ENCODE results near the gene PNLIPRP3. TPM values are rescaled to one million over a fixed set of nuclear protein-coding genes. Genes with fewer than 3 reads are reported as not detected.
A peak's percentile ranks its signal among the peaks of the same experiment; 100 is the strongest.

Gene PNLIPRP3
- total RNA-seq, 2 experiments from 2014 or later = not detected

DNA sequence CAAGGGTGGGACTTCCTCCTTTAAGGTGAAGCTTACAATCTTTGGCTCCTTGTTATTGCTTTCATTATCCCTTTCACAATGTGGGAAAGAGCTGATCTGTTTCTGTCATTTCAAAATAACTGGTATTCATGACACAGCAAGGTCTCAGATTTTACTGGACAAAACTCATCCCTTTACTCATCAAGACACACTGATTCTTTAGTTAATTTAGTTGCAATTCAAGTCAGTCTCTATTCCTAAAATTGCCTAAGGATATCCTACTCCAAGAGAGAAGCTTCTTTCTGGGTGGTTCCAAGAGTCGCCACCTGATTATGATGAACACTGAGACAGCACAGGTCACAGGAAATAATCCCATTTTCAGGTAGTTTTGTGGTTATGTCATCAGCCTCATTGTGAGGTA, 5.8 kb upstream of the PNLIPRP3 start:
- Mint-ChIP-seq H3K9me3 (no peaks in the 10 kb centered on the region), H3K4me3 (no peak overlapping the region), H3K27ac (no peak overlapping the region), H3K36me3 (ENCODE audit: low read depth) (no peaks in the 10 kb centered on the region), H3K27me3 (peaks cover 6% of the 10 kb centered on the region), H3K4me1 (no peaks in the 10 kb centered on the region)
- no peak for DNase-seq
- ChIA-PET CTCF (no interaction called here), POLR2A (no interaction called here)

DNA sequence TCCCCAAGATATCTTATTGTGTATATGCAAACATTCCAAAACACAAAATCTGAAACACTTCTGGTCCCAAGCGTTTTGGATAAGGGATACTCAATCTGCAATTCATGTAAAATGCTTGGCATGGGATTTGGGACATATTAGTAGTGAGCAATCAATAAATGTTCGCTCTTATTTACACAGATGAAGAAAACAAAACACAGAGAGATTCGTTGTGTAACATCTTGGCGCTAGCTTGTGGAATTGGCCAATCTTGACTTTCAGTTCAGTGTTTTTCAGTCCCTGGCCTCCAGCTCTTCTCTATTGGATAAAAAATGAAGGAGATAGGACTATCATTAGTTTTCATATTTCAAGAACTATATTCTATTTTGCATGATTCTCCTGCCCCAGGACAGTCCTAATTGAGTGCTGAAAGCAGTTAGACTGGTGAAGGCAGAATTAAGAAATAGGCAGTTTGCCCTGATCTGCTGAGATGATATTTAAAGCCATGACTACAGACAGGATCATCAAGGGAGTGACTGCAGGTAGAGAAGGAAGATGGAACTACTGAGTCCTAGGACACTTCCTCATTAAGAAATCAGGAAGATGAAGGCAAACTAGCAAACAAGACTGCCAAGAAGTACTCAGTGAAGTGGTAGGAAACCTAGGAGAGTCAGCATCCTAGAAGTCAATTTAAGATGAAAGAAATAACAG, 1.8 kb downstream of the PNLIPRP3 start:
- Mint-ChIP-seq H3K27ac (no peak overlapping the region), H3K4me3 (no peak overlapping the region)
- POLR2A ChIA-PET = no interaction called here

DNA sequence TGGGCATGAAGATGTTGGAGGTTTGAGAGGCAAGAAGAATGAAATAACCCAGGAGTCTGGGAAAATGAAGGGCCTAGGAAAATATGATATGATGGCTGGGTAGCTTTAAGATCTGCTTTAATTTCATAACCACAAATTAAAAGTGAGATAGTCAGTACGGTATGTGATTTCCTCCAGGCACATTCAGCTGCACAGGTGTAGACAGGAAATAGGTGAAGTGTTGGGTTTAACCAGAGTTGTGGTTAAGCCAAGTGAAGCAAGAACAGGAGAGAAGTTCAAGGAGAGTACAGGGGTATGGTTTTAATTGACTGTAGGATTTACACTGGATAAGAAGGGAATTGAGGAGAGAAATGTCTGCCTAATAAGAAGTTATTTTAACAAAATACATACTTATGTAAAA, 2.6 kb downstream of the PNLIPRP3 start:
- no peak overlapping the region for H3K27ac Mint-ChIP-seq
- DNase-seq = no peak
- POLR2A ChIA-PET = no interaction called here
- no peaks in the 10 kb centered on the region for H3K36me3 Mint-ChIP-seq (ENCODE audit: low read depth)
- CTCF ChIA-PET = no interaction called here
- H3K27me3 Mint-ChIP-seq = peaks cover 2% of the 10 kb centered on the region
- no peaks in the 10 kb centered on the region for H3K4me1 Mint-ChIP-seq
- H3K4me3 Mint-ChIP-seq = no peak overlapping the region
- H3K9me3 Mint-ChIP-seq = no peaks in the 10 kb centered on the region

More for the DNA sequence above, 1.8 kb downstream of the PNLIPRP3 start:
- CTCF ChIA-PET = no interaction called here
- no peaks in the 10 kb centered on the region for H3K36me3 Mint-ChIP-seq (ENCODE audit: low read depth)
- no peak for DNase-seq
- H3K9me3 Mint-ChIP-seq = no peaks in the 10 kb centered on the region
- H3K4me1 Mint-ChIP-seq = no peaks in the 10 kb centered on the region
- H3K27me3 Mint-ChIP-seq = peaks cover 2% of the 10 kb centered on the region

DNA sequence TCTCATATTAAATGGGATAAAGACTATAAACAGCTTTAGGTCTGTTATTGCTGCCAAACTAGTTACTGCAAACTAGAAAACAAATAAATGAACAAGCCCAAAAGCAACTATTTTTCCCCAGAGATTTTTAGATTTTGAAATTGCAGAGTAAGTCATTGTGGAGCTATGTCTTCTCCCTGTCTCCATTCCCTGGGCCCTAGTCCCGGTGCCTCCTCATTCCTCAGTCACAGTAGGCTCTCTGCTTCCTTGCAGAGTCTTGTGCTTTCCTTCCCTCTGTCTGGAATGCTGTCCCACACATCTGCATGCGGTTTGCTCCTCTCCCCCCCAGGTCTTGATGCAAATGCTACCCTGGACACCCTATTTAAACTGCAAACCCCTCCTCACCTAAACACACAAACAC, 4.0 kb downstream of the PNLIPRP3 start:
- no peak overlapping the region for H3K4me3 Mint-ChIP-seq
- no peak overlapping the region for H3K27ac Mint-ChIP-seq
- H3K4me1 Mint-ChIP-seq = no peaks in the 10 kb centered on the region
- no peaks in the 10 kb centered on the region for H3K27me3 Mint-ChIP-seq
- DNase-seq = no peak
- ChIA-PET POLR2A (no interaction called here), CTCF (no interaction called here)
- H3K9me3 Mint-ChIP-seq = no peaks in the 10 kb centered on the region
- H3K36me3 Mint-ChIP-seq (ENCODE audit: low read depth) = no peaks in the 10 kb centered on the region

DNA sequence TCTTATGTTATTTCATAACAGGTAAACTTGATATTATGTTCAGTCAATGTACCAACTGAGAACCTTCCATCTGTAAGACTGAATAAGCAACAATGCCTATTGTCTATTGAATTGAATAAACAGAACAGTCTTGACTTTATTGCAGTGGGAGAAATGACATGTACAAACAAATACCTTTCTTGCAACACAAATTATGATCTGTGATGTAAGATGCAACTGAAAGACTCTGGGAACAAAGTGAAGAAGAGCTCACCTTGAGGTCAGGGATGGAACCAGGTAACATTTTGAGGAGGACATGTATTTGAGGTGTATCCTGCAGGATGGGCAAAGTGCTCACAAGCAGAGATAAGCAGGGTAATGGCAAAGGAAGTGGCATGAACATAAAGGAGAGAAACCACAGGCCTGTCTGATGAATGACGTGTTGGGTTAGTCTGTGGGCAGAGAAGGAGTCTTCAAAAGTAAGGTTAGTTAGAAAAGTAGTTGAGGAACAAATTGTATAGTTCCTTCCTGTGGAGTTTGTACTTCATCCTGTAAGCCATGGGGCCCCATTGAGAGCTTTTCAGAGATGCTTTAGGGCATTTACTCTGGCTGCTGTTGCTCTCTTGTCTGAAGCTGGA, 9.5 kb downstream of the PNLIPRP3 start:
- H3K9me3 Mint-ChIP-seq = no peaks in the 10 kb centered on the region
- no peak overlapping the region for H3K27ac Mint-ChIP-seq
- peaks cover 11% of the 10 kb centered on the region for H3K4me1 Mint-ChIP-seq
- H3K4me3 Mint-ChIP-seq = no peak overlapping the region
- no peak for DNase-seq
- no peaks in the 10 kb centered on the region for H3K36me3 Mint-ChIP-seq (ENCODE audit: low read depth)
- POLR2A ChIA-PET = no interaction called here
- H3K27me3 Mint-ChIP-seq = no peaks in the 10 kb centered on the region
- CTCF ChIA-PET = no interaction called here

DNA sequence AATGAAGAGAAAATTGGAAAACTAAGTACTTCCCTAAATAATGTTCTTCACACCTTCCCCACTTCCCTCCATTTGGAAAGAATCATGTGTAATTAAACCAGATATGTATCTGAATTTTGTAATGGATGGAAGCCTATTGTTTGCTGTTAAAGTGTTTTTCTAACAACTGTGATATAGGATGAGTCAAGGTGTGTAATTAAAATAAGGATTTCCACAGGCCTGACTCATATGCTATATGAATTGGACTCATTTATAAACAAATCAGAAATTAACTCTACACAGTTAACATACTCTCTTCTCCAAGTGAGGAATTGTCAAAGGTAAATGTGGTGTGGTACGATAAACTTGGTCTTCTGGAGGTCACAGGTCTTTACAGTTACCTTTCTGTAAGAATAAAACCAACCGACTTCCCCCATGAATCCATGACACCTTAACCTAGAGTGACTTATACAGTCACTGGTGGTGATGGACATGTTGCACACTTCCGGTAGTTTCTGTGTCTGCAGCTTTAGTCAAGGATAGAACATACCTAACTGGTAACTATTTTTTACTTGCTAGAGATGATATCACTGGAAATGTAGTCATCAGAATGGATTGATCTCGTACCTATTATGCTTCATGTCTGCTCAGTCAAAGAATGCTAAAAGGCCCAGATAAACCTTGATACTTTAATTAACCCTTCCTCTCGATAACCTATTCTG, 12.8 kb downstream of the PNLIPRP3 start:
- POLR2A ChIA-PET = no interaction called here
- CTCF ChIA-PET = no interaction called here
- H3K36me3 Mint-ChIP-seq (ENCODE audit: low read depth) = no peaks in the 10 kb centered on the region
- no peaks in the 10 kb centered on the region for H3K9me3 Mint-ChIP-seq
- no peak for DNase-seq
- no peak overlapping the region for H3K27ac Mint-ChIP-seq
- peaks cover 11% of the 10 kb centered on the region for H3K4me1 Mint-ChIP-seq
- no peak overlapping the region for H3K4me3 Mint-ChIP-seq
- H3K27me3 Mint-ChIP-seq = no peaks in the 10 kb centered on the region

DNA sequence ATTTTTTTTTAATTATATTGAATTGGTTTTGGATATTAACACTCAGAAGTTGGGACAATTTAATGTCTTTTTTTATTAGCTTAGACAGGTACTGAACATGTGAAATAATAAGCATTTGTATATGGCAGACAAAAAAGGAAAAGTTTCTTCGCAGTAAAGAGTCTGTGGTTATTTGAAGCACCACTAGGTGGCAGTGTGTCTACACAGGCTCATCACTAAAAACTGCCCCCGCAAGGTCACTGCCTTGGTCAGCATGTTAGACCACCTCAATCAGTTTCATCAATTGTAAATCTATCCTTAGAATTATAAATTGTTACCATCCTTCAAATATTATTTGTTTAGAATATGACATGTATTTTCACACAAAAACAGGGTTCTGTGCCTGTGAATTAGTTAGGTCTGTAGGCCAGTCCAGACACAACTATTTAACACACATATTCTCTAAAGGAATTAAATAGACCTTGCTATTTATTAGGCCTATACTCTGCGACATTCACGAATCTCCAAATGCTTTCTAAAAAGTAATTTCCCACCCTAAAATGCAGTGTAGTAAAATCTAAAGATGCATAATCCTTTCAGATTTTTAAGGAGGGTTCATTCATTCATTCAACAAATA, 17.0 kb downstream of the PNLIPRP3 start:
- ChIA-PET POLR2A (no interaction called here), CTCF (no interaction called here)
- no peaks in the 10 kb centered on the region for H3K27me3 Mint-ChIP-seq
- no peaks in the 10 kb centered on the region for H3K4me1 Mint-ChIP-seq
- DNase-seq = peak; percentile 23
- no peak overlapping the region for H3K27ac Mint-ChIP-seq
- no peak overlapping the region for H3K4me3 Mint-ChIP-seq
- no peaks in the 10 kb centered on the region for H3K9me3 Mint-ChIP-seq
- no peaks in the 10 kb centered on the region for H3K36me3 Mint-ChIP-seq (ENCODE audit: low read depth)

DNA sequence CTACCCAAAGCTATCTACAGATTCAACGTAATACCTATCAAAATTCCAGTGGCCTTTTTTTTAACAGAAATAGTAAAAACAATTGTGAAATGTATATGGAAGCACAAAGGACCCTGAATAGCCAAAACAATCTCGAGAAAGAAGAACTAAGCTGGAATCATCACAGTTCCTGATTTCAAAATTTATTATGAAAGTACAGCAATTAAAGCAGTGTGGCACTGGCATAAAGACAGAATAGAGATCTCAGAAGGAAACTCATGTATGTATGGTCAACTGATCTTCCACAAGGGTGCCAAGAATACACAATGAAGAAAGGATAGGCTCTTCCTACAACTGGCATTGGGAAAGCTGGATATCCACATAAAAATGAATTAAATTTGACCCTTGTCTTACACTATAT, 23.2 kb downstream of the PNLIPRP3 start:
- Mint-ChIP-seq H3K27ac (no peak overlapping the region), H3K4me3 (no peak overlapping the region)
- POLR2A ChIA-PET = no interaction called here

DNA sequence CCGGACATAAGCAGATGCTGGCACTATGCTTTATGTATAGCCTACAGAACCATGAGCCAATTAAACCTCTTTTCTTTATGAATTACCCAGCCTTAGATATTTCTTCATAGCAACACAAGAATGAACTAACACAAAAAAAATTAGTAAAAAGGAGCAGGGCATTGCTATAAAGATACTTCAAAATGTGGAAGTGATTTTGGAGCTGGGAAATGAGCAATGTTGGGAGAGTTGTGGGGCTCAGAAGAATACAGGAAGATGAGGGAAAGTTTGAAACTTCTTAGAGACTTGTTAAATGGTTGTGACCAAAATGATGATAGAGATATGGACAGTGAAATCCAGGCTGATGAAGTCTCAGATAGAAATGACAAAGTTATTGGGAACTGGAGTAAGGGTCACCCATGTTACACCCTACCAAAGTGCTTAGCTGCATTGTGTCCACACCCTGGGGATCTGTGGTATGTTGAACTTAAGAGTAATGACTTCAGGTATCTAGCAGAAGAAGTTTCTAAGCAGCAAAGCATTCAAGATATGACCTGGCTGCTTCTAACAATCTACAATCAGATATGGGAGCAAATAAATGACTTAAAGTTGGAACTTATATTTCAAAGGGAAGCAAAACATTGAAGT, 24.2 kb downstream of the PNLIPRP3 start:
- POLR2A ChIA-PET = no interaction called here
- H3K9me3 Mint-ChIP-seq = no peaks in the 10 kb centered on the region
- H3K4me1 Mint-ChIP-seq = no peaks in the 10 kb centered on the region
- no peak for DNase-seq
- H3K27ac Mint-ChIP-seq = no peak overlapping the region
- CTCF ChIA-PET = no interaction called here
- H3K4me3 Mint-ChIP-seq = no peak overlapping the region
- H3K36me3 Mint-ChIP-seq (ENCODE audit: low read depth) = no peaks in the 10 kb centered on the region
- H3K27me3 Mint-ChIP-seq = no peaks in the 10 kb centered on the region

More for the DNA sequence above, 23.2 kb downstream of the PNLIPRP3 start:
- H3K27me3 Mint-ChIP-seq = no peaks in the 10 kb centered on the region
- no peak for DNase-seq
- H3K36me3 Mint-ChIP-seq (ENCODE audit: low read depth) = no peaks in the 10 kb centered on the region
- no peaks in the 10 kb centered on the region for H3K9me3 Mint-ChIP-seq
- H3K4me1 Mint-ChIP-seq = no peaks in the 10 kb centered on the region
- CTCF ChIA-PET = no interaction called here

DNA sequence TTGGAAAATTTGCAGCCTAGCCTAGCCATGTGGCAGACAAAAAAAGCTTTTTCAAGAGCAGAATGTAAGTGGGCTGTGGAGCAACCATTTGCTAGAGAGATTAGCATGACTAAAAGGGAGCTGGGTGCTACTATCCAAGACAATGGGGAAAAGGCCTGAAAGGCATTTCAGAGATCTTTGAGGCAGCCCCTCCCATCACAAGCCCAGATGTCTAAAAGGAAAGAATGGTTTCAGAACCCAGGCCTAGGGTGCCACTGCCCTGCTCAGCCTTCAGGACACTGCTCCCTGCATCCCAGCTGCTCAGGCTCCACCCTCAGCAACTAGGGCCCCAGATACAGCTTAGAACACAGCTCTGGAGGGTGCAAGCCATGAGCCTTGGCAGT, 24.7 kb downstream of the PNLIPRP3 start:
- Mint-ChIP-seq H3K4me1 (no peaks in the 10 kb centered on the region), H3K27ac (no peak overlapping the region), H3K9me3 (no peaks in the 10 kb centered on the region), H3K27me3 (no peaks in the 10 kb centered on the region), H3K36me3 (ENCODE audit: low read depth) (no peaks in the 10 kb centered on the region), H3K4me3 (no peak overlapping the region)
- no peak for DNase-seq
- ChIA-PET POLR2A (no interaction called here), CTCF (no interaction called here)

DNA sequence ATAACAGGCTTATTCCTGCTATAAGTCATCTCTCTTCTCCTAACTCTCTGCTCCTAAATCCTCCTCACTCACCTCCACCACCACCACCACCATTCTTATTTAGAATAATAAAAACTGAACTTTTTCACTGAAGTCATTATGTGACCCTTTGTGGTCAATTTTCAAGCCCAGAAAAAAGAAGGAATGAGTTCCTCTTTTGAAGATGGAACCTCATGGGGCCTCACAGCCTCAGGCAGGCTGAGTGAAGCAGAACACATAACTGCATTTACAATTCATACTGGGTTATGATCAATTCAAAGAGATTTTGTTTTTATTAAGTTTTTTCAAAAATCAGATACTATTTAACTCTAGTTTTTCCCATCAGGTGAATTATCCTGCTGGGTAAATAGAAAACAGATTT, 29.8 kb downstream of the PNLIPRP3 start:
- H3K27me3 Mint-ChIP-seq = peaks cover 2% of the 10 kb centered on the region
- H3K36me3 Mint-ChIP-seq (ENCODE audit: low read depth) = no peaks in the 10 kb centered on the region
- no peak overlapping the region for H3K4me3 Mint-ChIP-seq
- ChIA-PET CTCF (no interaction called here), POLR2A (no interaction called here)
- H3K4me1 Mint-ChIP-seq = no peaks in the 10 kb centered on the region
- H3K9me3 Mint-ChIP-seq = no peaks in the 10 kb centered on the region
- no peak for DNase-seq
- H3K27ac Mint-ChIP-seq = no peak overlapping the region

DNA sequence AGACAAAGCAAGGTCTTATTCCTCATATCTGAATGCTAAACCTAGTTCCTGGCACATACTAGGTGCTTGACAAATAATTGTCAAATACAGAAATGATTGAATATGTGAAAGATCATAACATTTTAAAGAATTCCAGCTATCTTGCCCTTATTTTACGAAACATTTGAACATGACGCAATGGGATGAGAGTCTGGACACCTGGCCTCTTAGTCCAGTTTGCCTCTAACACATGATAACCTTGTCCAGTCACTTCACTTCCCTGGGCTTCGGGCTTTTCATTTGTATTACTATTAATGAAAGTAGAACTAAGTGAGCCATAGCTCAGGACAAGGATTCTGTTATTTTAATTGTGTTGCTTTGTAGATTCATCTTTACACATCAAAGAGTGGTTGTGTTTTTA, 32.6 kb downstream of the PNLIPRP3 start:
- Mint-ChIP-seq H3K9me3 (no peaks in the 10 kb centered on the region), H3K27me3 (peaks cover 2% of the 10 kb centered on the region), H3K4me3 (no peak overlapping the region), H3K4me1 (no peaks in the 10 kb centered on the region), H3K27ac (no peak overlapping the region), H3K36me3 (ENCODE audit: low read depth) (no peaks in the 10 kb centered on the region)
- CTCF ChIA-PET = no interaction called here
- no peak for DNase-seq
- POLR2A ChIA-PET = no interaction called here

DNA sequence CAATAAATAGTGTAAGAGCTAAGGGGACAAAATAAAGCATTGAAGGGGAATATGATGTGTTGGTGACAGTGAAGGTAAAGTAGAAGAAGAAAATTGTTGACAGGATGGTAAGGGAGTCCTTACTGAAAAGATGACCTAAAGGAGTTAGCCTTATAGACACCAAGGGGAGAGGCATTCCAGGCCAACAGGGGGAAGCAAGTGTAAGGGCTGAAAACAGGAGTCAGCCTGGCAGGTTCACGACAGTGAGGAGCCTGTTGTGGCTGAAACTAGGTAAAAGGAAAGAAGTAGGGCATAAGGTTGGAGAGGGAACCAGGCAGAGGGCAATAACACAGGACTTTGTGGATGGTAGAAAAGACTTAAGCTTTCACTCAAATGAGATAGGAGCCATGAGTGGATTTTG, 34.0 kb downstream of the PNLIPRP3 start:
- H3K9me3 Mint-ChIP-seq = no peaks in the 10 kb centered on the region
- POLR2A ChIA-PET = no interaction called here
- no peaks in the 10 kb centered on the region for H3K36me3 Mint-ChIP-seq (ENCODE audit: low read depth)
- H3K27ac Mint-ChIP-seq = no peak overlapping the region
- no peak for DNase-seq
- no peak overlapping the region for H3K4me3 Mint-ChIP-seq
- H3K27me3 Mint-ChIP-seq = peaks cover 2% of the 10 kb centered on the region
- no peaks in the 10 kb centered on the region for H3K4me1 Mint-ChIP-seq
- CTCF ChIA-PET = no interaction called here

Data from activated CD4-positive, alpha-beta T cell treated with anti-CD3 and anti-CD28 coated beads, Interleukin-2, amount 10 ng/mL, durations not matched to agents 7 days and 5 days (primary cell).